GM12864 (cell line): ENCODE data around the gene NHLH1.

Source experiments
- DNase-seq: peaks from one replicate; pipeline ENCODE4 v3.0.0-alpha.2; 2011; ENCODE audit warnings: low read depth
- H3K4me3 ChIP-seq: 2 replicates; pipeline ENCODE4 v1.5.1; 2011; ENCODE audit warnings: mild to moderate bottlenecking, low read depth, low read length, control low read depth
- CTCF ChIP-seq: IDR thresholded peaks from 2 replicates; pipeline ENCODE4 v1.5.1; 2011; ENCODE audit warnings: low read depth, mild to moderate bottlenecking, moderate library complexity, low read length, control low read depth, inconsistent platforms; ENCODE audit errors: missing control alignments

Gene NHLH1

GRCh38 chr1:160357286-160358002, 9.4 kb upstream of the NHLH1 start:
- DNase-seq: no peak
- TF ChIP-seq CTCF: no peak
- H3K4me3 ChIP-seq: no peak overlapping the region

GRCh38 chr1:160358073-160358472, 8.8 kb upstream of the NHLH1 start:
- TF ChIP-seq CTCF: no peak
- H3K4me3 ChIP-seq: no peak overlapping the region

GRCh38 chr1:160359559-160360226, 7.2 kb upstream of the NHLH1 start:
- no peak for TF ChIP-seq CTCF
- no peak for DNase-seq
- H3K4me3 ChIP-seq: no peak overlapping the region

More at GRCh38 chr1:160358073-160358472, 8.8 kb upstream of the NHLH1 start:
- DNase-seq: no peak

GRCh38 chr1:160360227-160360695, 6.6 kb upstream of the NHLH1 start:
- no peak for TF ChIP-seq CTCF
- no peak for DNase-seq
- H3K4me3 ChIP-seq: no peak overlapping the region

- DNase-seq: no peak
- TF ChIP-seq CTCF: no peak
- H3K4me3 ChIP-seq: no peak overlapping the region
Measured at GRCh38 chr1:160361199-160361598, 5.7 kb upstream of the NHLH1 start.

GRCh38 chr1:160361814-160362167, 5.1 kb upstream of the NHLH1 start:
- no peak for TF ChIP-seq CTCF
- no peak overlapping the region for H3K4me3 ChIP-seq
- DNase-seq: no peak
